Activated naive CD4-positive, alpha-beta T cell (primary cell): Measurements from ENCODE around the gene NCSTN.
"Not testable (repeated sequence)": the region's sequence is repeated elsewhere in the genome, so short reads cannot be mapped to it uniquely, and the experiment has no call there.

Experiments used
- DNase-seq, 4 experiments: peaks; one replicate each; lab custom pipeline; 2025; lab: John Stamatoyannopoulos, UW

NCSTN gene

DNA sequence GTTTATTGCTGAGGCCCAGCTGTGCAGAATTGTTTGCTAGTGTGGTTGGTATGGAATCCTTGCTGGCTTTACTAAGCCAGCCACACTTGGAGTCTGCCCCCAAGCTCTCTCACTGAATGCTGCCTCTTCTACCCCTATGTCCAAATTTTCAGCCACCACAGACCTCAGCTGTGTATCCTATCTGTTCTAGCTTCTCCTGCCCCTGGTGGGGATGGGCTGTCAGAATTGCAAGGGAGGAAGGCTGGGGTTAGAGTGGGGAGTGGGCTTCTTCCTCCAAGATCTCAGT lies 28.1 kb downstream of the NCSTN start:
- DNase-seq: no peak

DNA sequence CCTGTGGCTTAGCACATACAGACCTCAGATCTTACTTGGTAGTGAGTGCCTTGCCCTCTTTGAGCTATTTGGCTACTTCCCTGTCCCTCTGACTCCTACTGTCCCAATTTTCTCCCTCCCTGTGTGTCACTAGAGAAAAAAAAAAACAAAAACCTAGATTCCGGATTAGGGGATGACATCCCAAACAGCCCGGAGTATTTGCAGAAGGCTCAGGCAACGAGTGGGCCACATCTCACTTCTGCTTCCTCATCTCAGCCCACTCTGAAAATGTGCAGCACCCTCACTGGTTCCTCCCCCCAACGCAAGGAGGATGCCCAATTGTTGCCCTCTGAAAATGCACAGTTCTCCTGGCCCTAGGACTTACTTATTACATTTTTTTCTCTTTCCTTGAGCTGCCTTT lies 28.6 kb downstream of the NCSTN start:
- no peak for DNase-seq

DNA sequence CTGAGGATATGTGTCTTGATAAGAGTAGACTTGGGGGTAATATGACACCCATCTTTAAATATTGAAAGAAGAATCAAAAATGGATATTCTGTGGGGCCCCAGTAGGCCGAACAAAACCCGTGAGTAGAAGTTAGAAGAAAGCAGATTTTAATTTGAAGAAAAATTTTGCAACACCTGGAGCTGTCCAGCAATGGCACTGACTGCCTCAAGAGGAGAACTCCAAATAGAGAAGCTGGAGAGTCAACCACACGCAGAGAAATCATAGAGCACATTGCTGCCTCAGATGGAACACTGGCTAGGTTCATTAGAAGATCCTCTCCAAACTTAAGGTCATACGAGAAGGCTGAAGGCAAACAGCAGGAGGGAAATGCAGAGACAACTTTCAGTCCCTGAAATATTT lies 30.5 kb downstream of the NCSTN start:
- no peak for DNase-seq

DNA sequence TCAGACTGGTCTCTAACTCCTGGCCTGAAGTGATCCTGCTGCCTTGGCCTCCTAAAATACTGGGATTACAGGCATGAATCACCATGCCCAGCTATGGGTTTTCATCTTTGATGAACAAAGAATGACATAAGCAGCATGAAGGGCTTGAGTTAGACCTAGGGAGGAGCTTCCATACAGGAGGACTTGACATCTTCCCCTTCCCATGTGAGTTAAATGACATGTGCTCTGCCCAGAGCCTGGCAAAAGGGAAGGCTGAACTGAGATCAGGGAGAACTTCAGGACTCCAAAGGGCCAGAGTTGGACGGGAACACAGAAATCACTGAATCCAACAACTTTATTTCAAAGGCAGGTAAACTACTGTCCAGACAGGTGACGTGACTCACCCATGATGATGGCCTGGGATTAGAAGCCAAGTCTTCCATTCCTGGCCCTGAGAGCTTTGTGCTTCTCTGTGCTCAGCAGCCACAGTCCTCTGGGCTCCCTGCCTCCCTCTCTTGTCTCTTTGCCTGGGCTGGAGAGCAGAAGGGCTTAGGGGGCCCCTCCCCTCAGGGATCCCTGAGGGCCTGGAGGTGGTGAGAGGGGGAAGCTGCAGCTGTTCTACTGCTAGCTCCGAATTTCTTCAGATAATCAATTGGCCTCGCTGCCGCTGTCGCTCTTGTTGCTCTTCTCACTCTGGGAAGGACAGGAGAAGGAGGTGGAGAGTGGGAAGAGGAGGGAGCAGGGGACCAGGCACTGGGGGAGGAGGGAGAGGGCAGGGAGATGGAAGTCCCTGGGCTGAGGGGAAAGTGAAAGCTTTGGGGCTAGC lies 31.3 kb downstream of the NCSTN start:
- no peak for DNase-seq

DNA sequence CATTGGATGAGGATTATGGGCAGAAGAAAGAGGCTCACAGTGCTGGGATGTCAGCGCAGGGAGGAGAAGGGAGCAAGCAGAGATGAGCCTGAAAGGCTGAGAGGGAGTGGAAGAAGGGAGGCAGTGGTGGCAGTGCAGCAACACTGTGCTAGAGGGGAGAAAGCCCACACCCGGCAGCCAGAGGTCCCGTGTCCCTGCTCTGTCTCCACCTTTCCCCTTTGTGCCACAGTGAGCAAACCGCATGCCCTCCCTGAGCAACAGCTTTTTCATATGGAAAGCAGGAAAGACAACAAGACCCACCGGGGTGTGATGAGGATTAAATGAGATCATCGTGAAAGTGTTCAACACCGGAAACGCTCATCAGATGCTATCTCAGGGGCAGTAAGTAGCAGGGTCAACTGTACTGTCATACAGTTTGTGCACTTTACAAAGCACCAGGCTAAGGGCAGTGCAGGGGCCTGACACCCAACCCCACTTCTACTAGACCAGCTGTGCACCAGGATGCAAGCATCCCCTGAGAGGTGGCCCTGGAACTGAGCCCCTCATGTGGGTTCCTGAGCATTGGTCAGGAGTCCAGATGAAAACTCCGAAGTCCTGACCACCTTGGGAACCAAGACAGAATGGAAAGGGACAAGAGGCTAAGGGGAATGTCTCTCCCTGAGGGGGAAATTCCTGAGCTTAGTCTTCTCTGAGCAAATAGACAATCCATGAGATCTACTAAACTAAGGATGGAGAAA lies 32.8 kb downstream of the NCSTN start:
- no peak for DNase-seq

DNA sequence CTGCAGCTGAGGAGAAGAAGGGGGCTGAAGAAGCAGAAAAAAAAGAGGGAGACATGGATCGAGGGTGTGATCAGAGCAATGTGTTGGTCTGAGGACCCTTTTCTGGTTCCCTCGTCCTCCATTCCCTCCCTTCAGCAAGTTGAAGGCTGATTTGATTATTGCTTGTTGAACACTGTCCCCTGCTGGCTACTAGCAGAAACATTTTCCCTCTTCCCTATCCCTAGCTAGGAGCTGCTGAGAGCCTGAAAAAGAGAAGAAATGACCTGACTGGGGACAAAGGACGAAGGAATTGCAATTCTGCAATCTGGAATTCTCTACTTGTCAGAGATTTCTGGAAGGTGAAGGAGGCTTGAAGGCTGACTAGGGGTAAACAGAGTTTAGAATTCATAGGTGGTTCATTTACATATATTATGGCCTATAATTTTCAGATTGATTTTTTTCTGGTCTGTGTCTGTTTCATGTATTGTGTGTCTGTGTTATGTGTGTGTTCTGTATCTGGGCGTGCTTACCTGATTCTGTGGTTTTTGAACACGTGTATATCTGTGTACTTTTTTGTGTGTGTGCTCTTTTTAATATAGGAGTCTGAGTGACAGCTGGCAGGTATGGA lies 33.4 kb downstream of the NCSTN start:
- no peak for DNase-seq

DNA sequence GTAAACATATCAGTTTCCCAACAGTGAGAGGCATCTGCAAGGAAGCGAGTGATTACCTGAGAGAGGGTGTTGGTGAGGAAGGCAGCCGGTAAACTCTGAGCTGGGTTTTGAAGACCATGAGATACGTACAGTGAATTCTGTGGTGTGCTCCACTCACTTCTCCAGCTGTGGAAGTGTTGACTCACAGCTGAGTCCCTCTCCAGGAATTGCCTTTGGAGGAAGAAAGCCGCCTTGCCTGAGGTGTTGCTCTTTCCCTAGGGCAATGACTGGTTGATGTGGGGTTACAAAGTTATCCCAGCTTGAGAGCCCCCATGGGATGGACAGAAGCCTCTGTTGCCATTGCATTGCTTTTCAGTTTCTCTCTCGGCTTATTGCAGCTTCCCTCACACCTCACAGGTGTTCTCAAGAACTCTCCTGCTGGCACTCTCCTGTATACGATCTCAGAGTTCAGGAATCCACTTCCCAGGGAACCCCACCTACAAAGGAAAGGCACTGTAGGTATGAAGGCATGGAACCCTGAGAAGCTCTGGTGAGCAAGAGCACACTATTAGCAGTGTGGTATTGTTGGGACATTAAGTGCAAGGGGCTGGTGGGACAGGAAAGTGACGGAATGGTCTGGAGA lies 34.5 kb downstream of the NCSTN start:
- DNase-seq: no peak

DNA sequence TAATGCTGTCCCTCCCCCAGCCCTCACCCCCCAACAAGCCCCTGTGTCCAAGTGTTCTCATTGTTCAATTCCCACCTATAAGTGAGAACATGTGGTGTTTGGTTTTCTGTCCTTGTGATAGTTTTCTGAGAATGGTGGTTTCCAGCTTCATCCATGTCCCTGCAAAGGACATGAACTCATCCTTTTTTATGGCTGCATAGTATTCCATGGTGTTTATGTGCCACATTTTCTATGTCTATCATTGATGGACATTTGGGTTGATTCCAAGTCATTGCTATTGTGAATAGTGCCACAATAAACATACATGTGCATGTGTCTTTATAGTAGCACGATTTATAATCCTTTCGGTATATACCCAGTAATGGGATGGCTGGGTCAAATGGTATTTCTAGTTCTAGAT lies 41.6 kb downstream of the NCSTN start:
- DNase-seq: not testable (repeated sequence)

DNA sequence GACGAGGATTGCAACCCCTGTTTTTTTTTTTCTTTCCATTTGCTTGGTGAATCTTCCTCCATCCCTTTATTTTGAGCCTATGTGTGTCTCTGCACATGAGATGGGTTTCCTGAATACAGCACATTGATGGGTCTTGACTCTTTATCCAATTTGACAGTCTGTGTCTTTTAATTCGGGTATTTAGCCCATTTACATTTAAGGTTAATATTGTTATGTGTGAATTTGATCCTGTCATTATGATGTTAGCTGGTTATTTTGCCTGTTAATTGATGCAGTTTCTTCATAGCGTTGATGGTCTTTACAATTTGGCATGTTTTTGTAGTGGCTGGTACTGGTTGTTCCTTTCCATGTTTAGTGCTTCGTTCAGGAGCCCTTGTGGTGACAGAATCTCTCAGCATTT lies 45.2 kb downstream of the NCSTN start:
- not testable (repeated sequence) for DNase-seq

DNA sequence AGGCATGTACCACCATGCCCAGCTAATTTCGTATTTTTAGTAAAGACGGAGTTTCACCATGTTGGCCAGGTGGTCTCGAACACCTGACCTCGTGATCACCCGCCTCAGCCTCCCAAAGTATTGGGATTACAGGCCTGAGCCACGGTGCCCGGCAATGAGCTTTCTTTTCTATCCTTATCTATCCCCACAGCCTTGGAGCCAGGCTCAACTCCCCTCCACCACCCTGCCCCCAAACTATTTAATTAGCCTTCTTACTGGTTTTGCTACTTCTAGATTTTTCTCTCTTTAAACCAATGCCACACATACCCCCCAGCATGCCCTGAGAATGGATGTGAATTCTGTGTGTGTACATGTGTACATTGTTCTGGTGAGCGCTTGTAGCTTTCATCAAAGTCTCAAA lies 51.5 kb downstream of the NCSTN start:
- no peak for DNase-seq

DNA sequence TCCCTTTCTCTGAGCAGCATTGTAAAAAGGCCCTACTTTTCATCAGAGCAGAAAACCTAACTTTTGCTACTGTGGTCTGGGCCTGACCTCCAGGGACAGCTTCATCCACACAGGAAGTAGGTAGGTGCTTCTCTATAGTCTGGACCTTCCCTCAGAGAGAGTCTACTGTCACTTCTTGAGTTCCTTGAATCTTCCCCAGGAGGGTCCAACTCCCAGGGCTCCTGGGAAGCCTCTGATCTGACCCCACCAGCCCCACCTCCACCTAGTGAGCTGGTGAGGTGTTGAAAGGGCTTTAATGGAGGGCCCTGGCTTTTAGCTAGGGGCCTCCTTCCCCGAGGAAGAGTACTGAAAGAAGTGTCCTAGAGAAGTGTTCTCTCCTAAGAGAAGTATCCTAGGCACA lies 54.5 kb downstream of the NCSTN start:
- no peak for DNase-seq

DNA sequence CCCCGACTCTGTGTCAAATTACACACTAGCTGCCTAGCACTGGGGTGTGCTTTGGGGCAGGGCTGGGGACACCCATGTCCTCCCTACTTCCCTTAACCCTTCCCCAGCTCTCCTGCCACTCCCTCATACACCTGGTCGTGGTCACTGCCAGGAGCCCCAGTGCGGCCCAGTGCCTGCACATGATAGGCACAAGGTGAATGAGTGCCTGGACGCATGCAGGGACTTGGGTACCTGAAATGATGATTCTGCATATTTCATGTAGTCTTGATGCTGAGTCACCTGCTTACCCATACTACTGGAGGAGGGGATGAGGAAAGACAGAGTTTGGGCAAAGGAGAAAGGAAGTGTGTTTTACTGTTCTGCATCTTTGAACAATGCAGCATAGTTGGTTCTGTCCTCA lies 55.6 kb downstream of the NCSTN start:
- DNase-seq: no peak

DNA sequence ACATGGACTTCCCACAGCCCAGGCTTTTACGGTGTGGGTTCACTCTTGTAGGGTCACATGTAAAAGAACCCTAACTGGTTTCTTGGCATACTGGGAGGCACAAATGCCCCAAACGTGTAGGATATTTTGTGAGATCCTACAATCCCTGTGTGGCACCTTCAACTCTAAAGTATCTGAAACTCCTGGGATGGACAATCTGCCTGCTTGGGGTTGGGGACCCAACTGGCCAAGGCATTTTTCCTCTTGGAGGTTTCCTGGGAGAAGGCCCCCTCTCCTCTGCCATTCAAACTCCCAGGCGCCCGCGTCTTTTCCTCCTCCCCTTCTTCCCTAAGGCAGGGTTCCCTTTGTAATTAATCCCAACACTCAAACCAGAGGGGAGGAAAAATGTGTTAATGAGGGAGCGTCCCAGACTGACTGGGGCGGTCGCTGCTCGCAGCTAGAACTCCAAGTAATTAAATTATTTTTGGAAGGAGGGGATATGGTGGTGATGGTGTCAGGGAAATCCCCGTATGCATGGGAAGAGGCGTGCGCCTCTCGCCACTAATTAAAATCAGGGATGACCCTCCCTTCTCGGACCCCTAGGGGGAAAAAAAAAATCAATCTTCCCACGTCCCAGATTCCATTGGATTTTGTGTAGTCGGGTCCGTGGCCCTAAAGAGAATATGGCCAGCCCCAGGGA lies 56.5 kb downstream of the NCSTN start:
- DNase-seq: no peak

DNA sequence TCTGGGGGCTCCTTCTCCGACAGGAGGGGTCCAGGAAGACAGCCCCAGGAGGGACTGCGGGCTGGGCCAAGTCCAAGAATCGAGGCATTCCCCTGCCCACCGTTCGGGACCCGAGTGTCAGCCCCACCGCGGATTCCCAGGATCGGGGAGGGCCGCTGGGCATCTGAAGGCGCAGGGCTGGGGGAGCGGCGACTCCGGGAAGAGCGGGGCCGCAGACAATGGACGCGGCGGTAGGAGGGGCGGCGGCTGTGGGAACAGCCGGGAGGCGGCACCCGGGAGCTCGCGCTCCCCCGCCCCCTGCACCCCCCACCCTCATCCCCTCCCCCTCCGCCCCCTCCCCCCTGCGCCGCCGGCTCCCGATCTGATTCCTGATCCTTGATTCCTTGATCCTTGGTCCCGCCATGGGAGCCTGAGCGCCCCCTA lies 57.1 kb downstream of the NCSTN start, which contains the start of gene VANGL2:
TSS of gene VANGL2 (plus strand) at position 342 of the 423 bp plus-strand sequence. CDS start 15,274 bp downstream, outside the sequence.
- DNase-seq: peak in 1 of 4 experiments; percentile 30

DNA sequence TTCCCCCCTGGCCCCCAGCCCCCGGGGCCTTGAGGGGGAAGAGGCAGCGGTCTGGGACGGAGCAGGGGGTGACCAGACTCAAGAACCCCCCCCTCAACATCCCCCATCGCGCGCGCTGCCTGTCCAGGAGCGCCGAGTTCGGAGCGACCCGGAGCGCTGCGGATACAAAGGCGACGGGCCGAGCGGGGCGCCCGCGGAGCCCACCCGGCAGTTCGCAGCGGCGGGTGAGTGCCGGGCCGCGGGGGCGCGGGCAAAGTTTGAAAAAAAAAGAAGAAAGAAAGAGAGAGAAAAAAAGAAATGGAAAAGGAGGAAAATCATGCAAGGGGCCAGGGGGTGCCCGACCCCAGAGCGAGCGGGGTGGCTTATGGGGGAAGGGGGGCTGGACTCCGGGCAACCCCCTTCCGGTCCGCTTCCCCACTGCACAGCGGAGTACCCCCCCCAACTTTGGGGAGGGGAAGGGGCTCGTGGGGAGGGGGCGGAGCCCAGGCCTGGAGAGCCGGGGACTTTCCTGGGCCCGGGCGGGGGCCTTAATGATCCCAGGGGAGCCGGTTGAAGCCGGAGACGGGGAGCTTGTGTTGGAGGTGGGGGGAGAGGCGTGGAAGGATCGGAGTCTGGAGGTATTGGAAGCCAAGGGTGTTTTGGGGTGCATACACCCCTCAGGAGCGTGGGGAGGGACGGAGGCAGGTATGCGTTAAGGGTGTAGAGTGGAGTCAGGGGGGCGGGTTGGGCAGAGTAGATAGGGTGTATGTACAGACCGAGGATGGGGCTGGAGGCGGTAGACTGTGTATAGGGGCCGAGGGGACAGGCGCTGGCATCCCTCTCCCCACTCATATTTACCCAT lies 57.7 kb downstream of the NCSTN start:
- no peak for DNase-seq

DNA sequence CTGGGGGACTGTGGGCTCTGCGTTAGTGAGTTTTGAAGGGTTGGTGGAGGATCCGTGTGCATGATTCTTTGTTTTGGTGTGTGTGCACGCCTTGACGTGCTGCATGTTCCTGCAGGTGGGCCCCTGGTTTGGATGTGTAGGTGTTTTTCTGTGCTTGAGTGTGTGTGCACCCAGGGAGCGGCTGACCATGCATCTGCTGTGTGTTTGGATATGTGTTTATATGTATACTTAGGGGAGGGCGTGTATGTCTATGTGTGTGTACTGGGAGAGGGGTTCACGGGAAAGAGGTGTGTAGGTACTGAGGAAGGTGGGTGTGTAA lies 58.3 kb downstream of the NCSTN start:
- no peak for DNase-seq

DNA sequence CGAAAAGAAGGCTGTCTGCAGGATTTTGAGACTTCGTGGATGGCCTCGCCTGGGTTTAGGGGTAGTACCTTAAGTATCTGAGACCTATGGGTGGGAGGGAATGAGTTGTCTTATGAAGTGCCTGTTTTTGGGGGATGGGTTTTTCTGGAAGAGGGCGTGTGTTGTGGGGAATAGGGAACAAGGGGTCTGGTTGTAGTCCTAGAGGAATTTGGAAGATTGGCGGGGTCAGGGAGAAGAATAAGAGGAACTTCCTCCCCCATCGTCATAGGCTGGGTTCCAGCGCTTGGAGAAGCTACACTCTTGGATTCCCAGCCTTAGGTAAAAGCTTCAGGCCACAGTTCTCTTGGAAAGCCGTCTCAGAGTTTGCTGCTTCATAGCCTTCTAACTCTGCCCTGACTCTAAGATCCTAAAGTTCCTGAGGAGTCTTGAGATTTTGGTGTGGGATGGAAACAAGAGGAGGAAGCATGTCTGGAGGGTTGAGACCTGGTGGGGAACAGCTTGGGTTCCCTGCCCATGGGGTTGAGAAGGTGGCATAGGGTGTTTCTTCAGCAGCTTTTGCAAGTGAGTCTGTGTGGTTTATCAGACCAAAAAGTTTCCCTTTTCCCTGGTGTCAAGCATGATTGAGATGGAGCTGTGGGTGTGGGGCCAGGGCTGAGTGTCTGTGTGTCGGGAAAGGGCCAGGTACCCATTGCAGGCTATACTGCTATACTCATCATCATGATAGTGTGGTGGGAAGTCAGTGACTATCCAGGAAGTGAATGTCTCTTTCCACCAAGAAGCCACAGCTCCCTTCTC lies 59.0 kb downstream of the NCSTN start:
- DNase-seq: no peak

DNA sequence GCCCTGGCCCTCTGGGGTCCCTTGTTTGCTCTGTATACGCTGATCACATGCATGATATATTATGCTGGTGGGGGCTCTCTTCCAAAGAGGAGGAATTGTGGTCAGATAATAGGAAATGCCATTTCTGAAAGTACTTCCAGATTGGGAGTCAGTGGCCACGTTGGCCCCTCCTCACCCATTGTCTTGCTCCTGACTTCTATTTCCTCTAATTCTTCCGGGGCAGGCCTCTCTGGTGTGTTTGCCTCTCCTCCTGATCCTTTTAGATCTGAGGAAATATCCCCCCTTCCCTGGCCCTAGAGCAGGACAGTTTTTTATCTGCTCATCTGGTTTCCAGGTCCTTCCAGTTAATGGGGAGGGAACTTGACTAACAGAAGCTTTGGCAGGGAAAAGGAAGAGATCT lies 60.1 kb downstream of the NCSTN start:
- DNase-seq: no peak

DNA sequence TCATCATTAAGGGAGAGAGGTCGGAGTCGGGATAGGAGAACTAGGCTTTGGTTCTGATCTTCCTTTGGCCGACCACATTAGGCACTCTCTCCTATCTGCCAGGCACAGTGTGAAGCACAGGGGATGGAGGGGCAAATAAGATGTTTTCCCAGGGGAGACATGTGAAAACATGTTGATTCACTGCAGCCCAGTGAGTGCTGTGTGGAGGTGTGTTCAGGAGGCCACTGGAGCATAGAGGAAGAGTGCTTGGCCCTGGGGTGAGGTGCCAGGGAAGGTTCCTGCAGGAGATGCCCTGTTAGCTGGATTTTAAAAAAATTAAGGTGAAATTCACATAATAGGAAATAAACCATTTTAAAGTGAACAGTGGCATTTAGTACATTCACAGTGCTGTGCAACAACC lies 60.9 kb downstream of the NCSTN start:
- DNase-seq: no peak

DNA sequence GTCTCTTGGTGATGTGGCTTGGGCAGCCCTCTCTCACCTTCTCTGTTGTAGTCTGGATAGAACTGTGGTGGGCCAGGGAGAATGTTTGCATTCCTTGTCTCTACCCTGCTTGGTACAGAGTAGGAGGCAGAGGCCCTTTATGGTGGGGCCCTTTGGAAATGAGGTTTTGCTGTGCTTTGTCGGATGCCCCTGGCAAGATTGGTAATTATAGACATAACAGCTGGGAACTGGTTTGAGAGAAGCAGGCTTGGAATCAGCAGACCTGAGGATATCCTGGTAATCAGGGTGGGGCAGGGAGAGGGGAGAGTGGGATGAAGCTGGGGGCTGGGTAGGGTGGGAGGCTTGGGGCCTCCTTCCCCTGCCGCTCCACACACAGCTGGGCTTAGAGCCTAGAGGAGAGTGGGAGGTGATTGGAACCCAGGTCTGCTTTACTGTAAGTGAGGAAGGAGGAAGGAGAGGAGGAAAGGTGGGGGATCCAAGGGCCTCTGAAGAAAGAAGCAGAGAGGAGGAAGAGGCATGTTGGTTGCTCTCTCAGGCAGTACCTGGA lies 62.2 kb downstream of the NCSTN start:
- no peak for DNase-seq
